Keratinocyte (primary cell): ENCODE measurements around the gene DCUN1D2. TPM values are rescaled to one million over a fixed set of nuclear protein-coding genes. Genes with fewer than 3 reads are reported as not detected.

ENCODE experiments used
- DNase-seq: peaks from one replicate; pipeline ENCODE4 v3.0.0-alpha.2; 2011; ENCODE audit warnings: low read depth, missing footprints, low spot score
- FAIRE-seq: peaks from 2 replicates; lab custom pipeline; 2011; peaks lifted over from hg19 to GRCh38; lab: Jason Lieb, UNC
- H2AFZ ChIP-seq: 2 replicates; pipeline ENCODE4 v1.6.0; 2012; ENCODE audit warnings: low read length, control low read depth, inconsistent platforms; ENCODE audit not compliant: control insufficient read depth
- H3K27ac ChIP-seq: 2 replicates; pipeline ENCODE4 v1.5.1; 2011; ENCODE audit warnings: low read length; ENCODE audit not compliant: control insufficient read depth, insufficient read depth
- H3K27me3 ChIP-seq: 3 replicates; pipeline ENCODE4 v1.6.0; 2011; ENCODE audit warnings: low read length; ENCODE audit not compliant: control insufficient read depth, insufficient read depth; ENCODE audit errors: extremely low read depth
- H3K36me3 ChIP-seq, 2 experiments: 2 replicates in 1 of 2; 3 replicates in 1 of 2; pipeline ENCODE4 v1.5.1; 2011; ENCODE audit warnings: low read length in 2 of 2, mild to moderate bottlenecking in 1 of 2; ENCODE audit not compliant: control insufficient read depth in 2 of 2, insufficient read depth in 2 of 2; ENCODE audit errors: extremely low read depth in 1 of 2
- H3K4me1 ChIP-seq: 3 replicates; pipeline ENCODE4 v1.5.1; 2011; ENCODE audit warnings: low read length; ENCODE audit not compliant: control insufficient read depth, insufficient read depth; ENCODE audit errors: extremely low read depth
- H3K4me2 ChIP-seq: 3 replicates; pipeline ENCODE4 v1.6.0; 2011; ENCODE audit warnings: low read depth, low read length; ENCODE audit not compliant: control insufficient read depth, insufficient read depth; ENCODE audit errors: extremely low read depth
- H3K4me3 ChIP-seq, 3 experiments: fragments of 200-600 bp in 1 of 3; sonication (generic) in 1 of 3; 2 replicates in 2 of 3; 3 replicates in 1 of 3; pipeline ENCODE4 v1.5.1; 2011 to 2016; ENCODE audit warnings: low read length in 3 of 3, mild to moderate bottlenecking in 3 of 3, control low read depth in 2 of 3, inconsistent platforms in 1 of 3, low read depth in 1 of 3, mixed read lengths in 1 of 3, mixed run types in 1 of 3, moderate library complexity in 1 of 3; ENCODE audit not compliant: control insufficient read depth in 2 of 3, insufficient read depth in 2 of 3; ENCODE audit errors: extremely low read depth in 1 of 3
- H3K79me2 ChIP-seq: 2 replicates; pipeline ENCODE4 v1.6.0; 2012; ENCODE audit warnings: low read length; ENCODE audit not compliant: control insufficient read depth, insufficient read depth
- H3K9ac ChIP-seq: 3 replicates; pipeline ENCODE4 v1.6.0; 2011; ENCODE audit warnings: low read length; ENCODE audit not compliant: control insufficient read depth, insufficient read depth; ENCODE audit errors: extremely low read depth
- H3K9me1 ChIP-seq: 3 replicates; pipeline ENCODE4 v1.6.0; 2011; ENCODE audit warnings: low read length; ENCODE audit not compliant: control insufficient read depth, insufficient read depth; ENCODE audit errors: extremely low read depth
- H3K9me3 ChIP-seq: 2 replicates; pipeline ENCODE4 v1.5.1; 2012; ENCODE audit warnings: low read depth, low read length; ENCODE audit not compliant: control insufficient read depth
- H4K20me1 ChIP-seq: 3 replicates; pipeline ENCODE4 v1.6.0; 2011; ENCODE audit warnings: low read length; ENCODE audit not compliant: control insufficient read depth, insufficient read depth; ENCODE audit errors: extremely low read depth
- CTCF ChIP-seq, 3 experiments: IDR thresholded peaks in 1 of 3; conservative IDR thresholded peaks in 1 of 3; optimal IDR thresholded peaks in 1 of 3; 2 replicates in 2 of 3; 3 replicates in 1 of 3; pipeline versions ENCODE3 to v1.5.1; 2011; ENCODE audit warnings: low read length in 3 of 3, mild to moderate bottlenecking in 3 of 3, moderate library complexity in 2 of 3, control low read depth in 1 of 3, inconsistent platforms in 1 of 3; ENCODE audit not compliant: insufficient read depth in 2 of 3; ENCODE audit errors: extremely low read depth in 1 of 3
- EZH2 ChIP-seq: IDR thresholded peaks from one replicate; pipeline ENCODE4 v1.6.1; 2012; ENCODE audit warnings: inconsistent platforms, mild to moderate bottlenecking, low read length, moderate library complexity
- dilution Hi-C: fragments of 300-500 bp; cut with MboI; formaldehyde crosslinking; loops from one replicate; pipeline ENCODE4 v1.7.0; 2020; ENCODE audit warnings: low sequenced_read_pairs; ENCODE audit not compliant: extremely low pct_ligation_motif_present
- polyA plus RNA-seq, 5 experiments: library from polyadenylated mRNA; depleted of rRNA in 3 of 5; stranded (reverse) in 3 of 5; stranded (forward) in 1 of 5; unstranded in 1 of 5; fragments of >200 nt; gene quantifications; 1 replicate in 1 of 5; 2 replicates in 3 of 5; 3 replicates in 1 of 5; pipeline versions ENCODE4 v1.2.1 to v1.2.3, GENCODE V29; 2011 to 2012; ENCODE audit warnings: missing spikeins in 2 of 5, low read depth in 1 of 5, low replicate concordance in 1 of 5

Gene DCUN1D2
- polyA plus RNA-seq, 1 donor (not counting 4 experiments of a cell fraction or from before 2014, with no cell fraction given): 9.1 TPM

- no peak overlapping the region for H3K4me3 ChIP-seq
- no peak overlapping the region for H3K4me2 ChIP-seq
- no peaks in the 10 kb centered on the region for H4K20me1 ChIP-seq
- H3K9ac ChIP-seq: no peak overlapping the region
- H3K36me3 ChIP-seq: no peaks in the 10 kb centered on the region
- FAIRE-seq: no peak
- H3K79me2 ChIP-seq: no peaks in the 10 kb centered on the region
- no peak overlapping the region for H3K27ac ChIP-seq
- dilution Hi-C loops: no loop called here
- no peak for TF ChIP-seq CTCF (optimal IDR thresholded peaks at IDR 0.05 in 1 of 3, IDR thresholded peaks at IDR 0.05 in 1 of 3, conservative IDR thresholded peaks at IDR 0.05 in 1 of 3; ENCODE audit: extremely low read depth in 1 of 3, insufficient read depth in 2 of 3, low read length in 3 of 3)
- no peak for TF ChIP-seq EZH2
- no peaks in the 10 kb centered on the region for H3K27me3 ChIP-seq
- H3K9me3 ChIP-seq: no peaks in the 10 kb centered on the region
- H2AFZ ChIP-seq: no peak overlapping the region
- DNase-seq: no peak
- peaks cover 3% of the 10 kb centered on the region for H3K4me1 ChIP-seq
- H3K9me1 ChIP-seq: no peaks in the 10 kb centered on the region
These were observed 46.5 kb downstream of the DCUN1D2 start for GRCh38 chr13:113443991-113444390.

GRCh38 chr13:113442985-113443362 lies 47.5 kb downstream of the DCUN1D2 start:
- dilution Hi-C loops: no loop called here
- no peak overlapping the region for H3K4me3 ChIP-seq
- no peaks in the 10 kb centered on the region for H3K9me1 ChIP-seq
- H3K4me2 ChIP-seq: no peak overlapping the region
- no peaks in the 10 kb centered on the region for H3K36me3 ChIP-seq
- no peaks in the 10 kb centered on the region for H3K9me3 ChIP-seq
- H3K9ac ChIP-seq: no peak overlapping the region
- no peak overlapping the region for H2AFZ ChIP-seq
- FAIRE-seq: no peak
- no peaks in the 10 kb centered on the region for H3K79me2 ChIP-seq
- H3K4me1 ChIP-seq: no peaks in the 10 kb centered on the region
- no peak for DNase-seq
- H4K20me1 ChIP-seq: no peaks in the 10 kb centered on the region
- no peak overlapping the region for H3K27ac ChIP-seq
- H3K27me3 ChIP-seq: no peaks in the 10 kb centered on the region
- TF ChIP-seq CTCF (optimal IDR thresholded peaks at IDR 0.05 in 1 of 3, IDR thresholded peaks at IDR 0.05 in 1 of 3, conservative IDR thresholded peaks at IDR 0.05 in 1 of 3; ENCODE audit: extremely low read depth in 1 of 3, insufficient read depth in 2 of 3, low read length in 3 of 3): no peak
- no peak for TF ChIP-seq EZH2
